MM.1S (cell line): ENCODE data around the gene CDK2.

Experiments
- DNase-seq: peaks from one replicate; pipeline ENCODE4 v3.0.0-alpha.2; 2015
- H2AFZ ChIP-seq: fragments of 300-600 bp; sonication (generic); 2 replicates; pipeline ENCODE4 v1.6.0; 2016; ENCODE audit warnings: antibody characterized with exemption, low read length
- H3F3A ChIP-seq: fragments of 300-600 bp; sonication (generic); 2 replicates; pipeline ENCODE4 v1.6.1; 2016; ENCODE audit warnings: mild to moderate bottlenecking, antibody characterized with exemption, low read length, moderate library complexity, mixed read lengths; ENCODE audit not compliant: insufficient read depth
- H3K27ac ChIP-seq: fragments of 300-600 bp; sonication (generic); 2 replicates; pipeline ENCODE4 v1.5.1; 2016; ENCODE audit warnings: mild to moderate bottlenecking, low read length
- H3K27me3 ChIP-seq: fragments of 300-600 bp; sonication (generic); replicated peaks from 2 replicates; pipeline ENCODE4 v1.6.0; 2016; ENCODE audit warnings: low read length; ENCODE audit not compliant: insufficient read depth
- H3K36me3 ChIP-seq: fragments of 300-600 bp; sonication (generic); replicated peaks from 2 replicates; pipeline ENCODE4 v1.6.1; 2016; ENCODE audit warnings: mild to moderate bottlenecking, low read length, mixed read lengths; ENCODE audit not compliant: insufficient read depth
- H3K4me1 ChIP-seq: fragments of 300-600 bp; sonication (generic); 2 replicates; pipeline ENCODE4 v1.6.1; 2016; ENCODE audit warnings: low read length, mixed read lengths
- H3K4me2 ChIP-seq: fragments of 300-600 bp; sonication (generic); 2 replicates; pipeline ENCODE4 v1.6.0; 2016; ENCODE audit warnings: low read depth, low read length
- H3K4me3 ChIP-seq: fragments of 300-600 bp; sonication (generic); 2 replicates; pipeline ENCODE4 v1.5.1; 2016; ENCODE audit warnings: low read length, mixed read lengths
- H3K79me2 ChIP-seq: fragments of 300-600 bp; sonication (generic); 2 replicates; pipeline ENCODE4 v1.6.1; 2016; ENCODE audit warnings: mixed run types, low read length, mixed read lengths
- H3K9ac ChIP-seq: fragments of 300-600 bp; sonication (generic); 2 replicates; pipeline ENCODE4 v1.6.1; 2016; ENCODE audit warnings: low read length, mixed read lengths
- H3K9me2 ChIP-seq: fragments of 300-600 bp; sonication (generic); replicated peaks from 2 replicates; pipeline ENCODE4 v1.6.1; 2016; ENCODE audit warnings: mild to moderate bottlenecking, low read length, mixed read lengths; ENCODE audit not compliant: insufficient read depth
- H3K9me3 ChIP-seq: fragments of 300-600 bp; sonication (generic); replicated peaks from 2 replicates; pipeline ENCODE4 v1.6.1; 2016; ENCODE audit warnings: mild to moderate bottlenecking, low read length, mixed read lengths; ENCODE audit not compliant: insufficient read depth
- H4K20me1 ChIP-seq: fragments of 300-600 bp; sonication (generic); 2 replicates; pipeline ENCODE4 v1.6.1; 2016; ENCODE audit warnings: mild to moderate bottlenecking, low read length, moderate library complexity, mixed read lengths; ENCODE audit not compliant: insufficient read depth
- CTCF ChIP-seq: fragments of 300-600 bp; sonication (generic); IDR thresholded peaks from 2 replicates; pipeline ENCODE4 v1.5.1; 2016; ENCODE audit warnings: antibody characterized with exemption, low read length, mixed read lengths
- EZH2 ChIP-seq: fragments of 300-600 bp; sonication (generic); optimal IDR thresholded peaks from 2 replicates; pipeline ENCODE3; 2017; ENCODE audit warnings: low read depth, mild to moderate bottlenecking, antibody characterized with exemption, low read length, mixed read lengths
- EZH2phosphoT487 ChIP-seq: fragments of 300-600 bp; sonication (generic); IDR thresholded peaks from 2 replicates; pipeline ENCODE4 v1.6.1; 2018; ENCODE audit warnings: antibody characterized with exemption, low read length

Gene CDK2

GRCh38 chr12:55970775-55971174, 4.1 kb downstream of the CDK2 start:
- peaks cover 21% of the 10 kb centered on the region for H3K4me1 ChIP-seq

GRCh38 chr12:55972042-55972441, 5.4 kb downstream of the CDK2 start:
- Histone ChIP-seq H2AFZ (no peak overlapping the region), H3K9ac (no peak overlapping the region; the same call in 1 of the 2 replicates), H3K36me3 (no peaks in the 10 kb centered on the region), H3K4me3 (no peak overlapping the region), H3K4me2 (no peak overlapping the region; the same call in 1 of the 2 replicates), H3K9me2 (no peaks in the 10 kb centered on the region), H4K20me1 (no peaks in the 10 kb centered on the region), H3K27me3 (no peaks in the 10 kb centered on the region), H3K9me3 (no peaks in the 10 kb centered on the region), H3F3A (peaks cover 12% of the 10 kb centered on the region), H3K79me2 (peaks cover 35% of the 10 kb centered on the region), H3K27ac (no peak overlapping the region), H3K4me1 (peaks cover 19% of the 10 kb centered on the region)
- DNase-seq = no peak
- TF ChIP-seq EZH2 (no peak), CTCF (no peak), EZH2phosphoT487 (no peak)

More at GRCh38 chr12:55970775-55971174, 4.1 kb downstream of the CDK2 start:
- H3K4me3 ChIP-seq = no peak overlapping the region
- peaks cover 18% of the 10 kb centered on the region for H3F3A ChIP-seq
- no peaks in the 10 kb centered on the region for H3K36me3 ChIP-seq
- H3K27me3 ChIP-seq = no peaks in the 10 kb centered on the region
- DNase-seq = no peak
- peaks cover 27% of the 10 kb centered on the region for H3K79me2 ChIP-seq
- no peak overlapping the region for H2AFZ ChIP-seq
- no peak for TF ChIP-seq EZH2
- no peaks in the 10 kb centered on the region for H4K20me1 ChIP-seq
- H3K4me2 ChIP-seq = no peak overlapping the region
- no peaks in the 10 kb centered on the region for H3K9me3 ChIP-seq
- H3K9ac ChIP-seq = no peak overlapping the region
- no peak overlapping the region for H3K27ac ChIP-seq
- no peaks in the 10 kb centered on the region for H3K9me2 ChIP-seq

- Histone ChIP-seq H3K4me2 (peak overlapping the region; percentile 71), H4K20me1 (no peaks in the 10 kb centered on the region), H3F3A (peaks cover 12% of the 10 kb centered on the region), H3K79me2 (peaks cover 35% of the 10 kb centered on the region), H3K9me3 (no peaks in the 10 kb centered on the region), H3K4me1 (peaks cover 19% of the 10 kb centered on the region), H3K9ac (peak overlapping the region; percentile 62; the same call in 1 of the 2 replicates), H3K9me2 (no peaks in the 10 kb centered on the region), H3K27ac (peak overlapping the region; percentile 24; the same call in 1 of the 2 replicates), H3K27me3 (no peaks in the 10 kb centered on the region), H3K4me3 (peak overlapping the region; percentile 69; the same call in 1 of the 2 replicates), H3K36me3 (no peaks in the 10 kb centered on the region), H2AFZ (no peak overlapping the region)
- no peak for DNase-seq
- TF ChIP-seq CTCF (no peak), EZH2 (no peak)
These were observed 5.8 kb downstream of the CDK2 start for GRCh38 chr12:55972456-55972855.

GRCh38 chr12:55972911-55973598, 6.4 kb downstream of the CDK2 start:
- no peaks in the 10 kb centered on the region for H3K27me3 ChIP-seq
- H3F3A ChIP-seq = peaks cover 12% of the 10 kb centered on the region
- no peaks in the 10 kb centered on the region for H3K9me2 ChIP-seq
- no peaks in the 10 kb centered on the region for H3K9me3 ChIP-seq
- H3K4me1 ChIP-seq = peaks cover 19% of the 10 kb centered on the region
- H3K4me3 ChIP-seq = peak overlapping the region; percentile 69
- TF ChIP-seq EZH2 (no peak), EZH2phosphoT487 (no peak), CTCF (no peak)
- H2AFZ ChIP-seq = peak overlapping the region; percentile 49
- H3K4me2 ChIP-seq = peak overlapping the region; percentile 71
- H3K36me3 ChIP-seq = no peaks in the 10 kb centered on the region
- DNase-seq = no peak
- peaks cover 40% of the 10 kb centered on the region for H3K79me2 ChIP-seq
- H4K20me1 ChIP-seq = no peaks in the 10 kb centered on the region
- H3K27ac ChIP-seq = peak overlapping the region; percentile 24; the same call in 1 of the 2 replicates
- H3K9ac ChIP-seq = peak overlapping the region; percentile 62
